Mesendoderm (in vitro differentiated cells): ENCODE measurements around the gene ARID1B. TPM values are rescaled to one million over a fixed set of nuclear protein-coding genes. Genes with fewer than 3 reads are reported as not detected.

Source experiments
- DNase-seq: peaks from one replicate; pipeline ENCODE4 v3.0.0; 2013
- H2AK5ac ChIP-seq: 2 replicates; pipeline ENCODE4 v1.6.1; 2013; ENCODE audit warnings: low read length, inconsistent platforms
- H2BK120ac ChIP-seq: 2 replicates; pipeline ENCODE4 v1.6.1; 2013; ENCODE audit warnings: low read depth, mild to moderate bottlenecking, low read length, moderate library complexity, mixed read lengths
- H2BK15ac ChIP-seq: replicated peaks from 2 replicates; pipeline ENCODE4 v1.6.1; 2013; ENCODE audit warnings: low read depth, mild to moderate bottlenecking, moderate library complexity
- H2BK5ac ChIP-seq: 2 replicates; pipeline ENCODE4 v1.6.1; 2013; ENCODE audit warnings: low read length, inconsistent platforms
- H3K18ac ChIP-seq: 2 replicates; pipeline ENCODE4 v1.6.1; 2013; ENCODE audit warnings: mild to moderate bottlenecking, low read length, mixed read lengths
- H3K23ac ChIP-seq: one replicate; pipeline ENCODE4 v1.6.1; 2013; ENCODE audit warnings: low read length
- H3K27ac ChIP-seq: 2 replicates; pipeline ENCODE4 v1.5.1; 2013; ENCODE audit warnings: low read depth, mild to moderate bottlenecking, inconsistent platforms, low read length, moderate library complexity
- H3K27me3 ChIP-seq: 2 replicates; pipeline ENCODE4 v1.6.1; 2013; ENCODE audit warnings: low read length, control low read depth, mild to moderate bottlenecking, inconsistent platforms; ENCODE audit not compliant: insufficient read depth, poor library complexity
- H3K36me3 ChIP-seq: 2 replicates; pipeline ENCODE4 v1.6.1; 2013; ENCODE audit warnings: low read length, inconsistent platforms; ENCODE audit not compliant: control insufficient read depth, insufficient read depth
- H3K4ac ChIP-seq: one replicate; pipeline ENCODE4 v1.6.1; 2013; ENCODE audit warnings: low read depth, mild to moderate bottlenecking, low read length, moderate library complexity
- H3K4me1 ChIP-seq: 2 replicates; pipeline ENCODE4 v1.6.1; 2013; ENCODE audit warnings: low read depth, low read length, inconsistent platforms; ENCODE audit not compliant: control insufficient read depth
- H3K4me2 ChIP-seq: 2 replicates; pipeline ENCODE4 v1.6.1; 2013; ENCODE audit warnings: low read length
- H3K4me3 ChIP-seq: 2 replicates; pipeline ENCODE4 v1.5.1; 2013; ENCODE audit warnings: mild to moderate bottlenecking, low read length
- H3K56ac ChIP-seq: one replicate; pipeline ENCODE4 v1.6.1; 2013; ENCODE audit warnings: low read length
- H3K79me1 ChIP-seq: 2 replicates; pipeline ENCODE4 v1.6.1; 2013; ENCODE audit warnings: low read length, inconsistent platforms
- H3K79me2 ChIP-seq: 2 replicates; pipeline ENCODE4 v1.6.1; 2013; ENCODE audit warnings: mild to moderate bottlenecking, low read length; ENCODE audit not compliant: control insufficient read depth, insufficient read depth
- H3K9ac ChIP-seq: 2 replicates; pipeline ENCODE4 v1.6.1; 2013; ENCODE audit warnings: low read length, inconsistent platforms
- H4K5ac ChIP-seq: one replicate; pipeline ENCODE4 v1.6.1; 2013; ENCODE audit warnings: low read length
- H4K8ac ChIP-seq: one replicate; pipeline ENCODE4 v1.6.1; 2013; ENCODE audit warnings: low read depth, mild to moderate bottlenecking, control low read depth, low read length, moderate library complexity
- WGBS: extraction: QIAGEN DNeasy Blood & Tissue Kit; methylation state at CpG from one replicate; pipeline ENCODE4 v1.1.7; 2013; ENCODE audit warnings: low lambda C conversion rate, missing lambda C conversion rate; ENCODE audit not compliant: insufficient coverage; ENCODE audit errors: extremely low coverage; 5-methylcytosine and 5-hydroxymethylcytosine counted together
- polyA plus RNA-seq, 2 experiments: library from polyadenylated mRNA; stranded (reverse); fragments of 200-250 nt; gene quantifications; one replicate each; pipeline ENCODE4 v1.2.3, GENCODE V29; 2013

Gene ARID1B
- polyA plus RNA-seq (2013, experiment 1 of 2), result 43.9 TPM
- polyA plus RNA-seq (2013, experiment 2 of 2), result 42.1 TPM

DNA sequence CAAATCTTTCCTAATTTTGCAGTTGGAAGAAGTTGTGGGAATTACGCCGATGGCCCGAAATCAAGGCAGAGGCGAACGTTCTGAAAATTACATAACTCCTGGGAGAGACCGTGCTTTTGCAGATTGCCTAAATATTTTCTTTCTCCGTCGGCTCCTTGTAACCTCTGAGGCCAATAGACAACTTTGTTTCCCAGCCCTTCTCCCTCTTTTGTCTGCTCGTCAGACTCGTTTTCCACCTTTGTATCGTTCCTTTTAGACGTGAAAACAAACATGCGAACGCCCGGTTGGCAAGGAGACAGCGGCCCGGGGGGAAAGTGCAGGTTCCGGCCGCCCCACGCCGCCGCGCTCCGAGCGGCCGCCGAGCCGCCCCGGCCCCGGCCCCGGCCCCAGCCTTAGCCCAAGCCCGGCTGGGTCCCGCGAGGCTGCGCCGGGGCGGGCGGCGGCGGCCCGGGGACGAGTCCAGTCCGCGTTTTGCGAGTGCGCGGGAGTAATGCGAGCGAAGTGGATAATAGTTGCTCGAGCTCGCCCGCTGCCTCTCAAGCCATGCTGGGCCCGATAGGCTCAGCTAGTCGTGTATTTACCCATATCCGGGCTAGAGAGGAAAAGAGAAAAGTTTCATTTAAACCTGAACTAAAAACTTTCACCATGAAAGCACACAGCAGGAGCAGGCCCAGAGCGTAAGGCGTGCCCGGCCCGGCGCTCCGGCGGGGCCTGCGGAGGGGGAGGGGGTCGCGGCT is at the start of gene ARID1B:
Gene ARID1B (plus strand): TSS at position 539 of the 737 bp plus-strand sequence. CDS start 303 bp downstream, outside the sequence.
- peaks cover 2% of the 10 kb centered on the region for H3K4me1 ChIP-seq
- H2BK15ac ChIP-seq, result no peak within 1 kb of the TSS
- DNase-seq, result peak; percentile 85
- no peaks in the 10 kb centered on the region for H3K36me3 ChIP-seq
- H4K8ac ChIP-seq, result no peak within 1 kb of the TSS
- peaks cover 25% of the 10 kb centered on the region for H3K79me2 ChIP-seq
- WGBS, result no CpG with 5 or more reads among the region's 65 CpGs
- peak within 1 kb of the TSS; percentile 49 for H3K4ac ChIP-seq
- H2AK5ac ChIP-seq, result peak within 1 kb of the TSS; percentile 35
- H3K4me2 ChIP-seq, result peak within 1 kb of the TSS; percentile 81
- H3K4me3 ChIP-seq, result peak within 1 kb of the TSS; percentile 78
- H4K5ac ChIP-seq, result no peak within 1 kb of the TSS
- peak within 1 kb of the TSS; percentile 57 for H3K18ac ChIP-seq
- no peaks in the 10 kb centered on the region for H3K27me3 ChIP-seq
- peak within 1 kb of the TSS; percentile 68 for H2BK120ac ChIP-seq
- H3K9ac ChIP-seq, result peak within 1 kb of the TSS; percentile 94
- H2BK5ac ChIP-seq, result peak within 1 kb of the TSS; percentile 97
- peaks cover 2% of the 10 kb centered on the region for H3K79me1 ChIP-seq
- H3K27ac ChIP-seq, result peak within 1 kb of the TSS; percentile 96
- peak within 1 kb of the TSS; percentile 70 for H3K23ac ChIP-seq
- H3K56ac ChIP-seq, result peak within 1 kb of the TSS; percentile 100

DNA sequence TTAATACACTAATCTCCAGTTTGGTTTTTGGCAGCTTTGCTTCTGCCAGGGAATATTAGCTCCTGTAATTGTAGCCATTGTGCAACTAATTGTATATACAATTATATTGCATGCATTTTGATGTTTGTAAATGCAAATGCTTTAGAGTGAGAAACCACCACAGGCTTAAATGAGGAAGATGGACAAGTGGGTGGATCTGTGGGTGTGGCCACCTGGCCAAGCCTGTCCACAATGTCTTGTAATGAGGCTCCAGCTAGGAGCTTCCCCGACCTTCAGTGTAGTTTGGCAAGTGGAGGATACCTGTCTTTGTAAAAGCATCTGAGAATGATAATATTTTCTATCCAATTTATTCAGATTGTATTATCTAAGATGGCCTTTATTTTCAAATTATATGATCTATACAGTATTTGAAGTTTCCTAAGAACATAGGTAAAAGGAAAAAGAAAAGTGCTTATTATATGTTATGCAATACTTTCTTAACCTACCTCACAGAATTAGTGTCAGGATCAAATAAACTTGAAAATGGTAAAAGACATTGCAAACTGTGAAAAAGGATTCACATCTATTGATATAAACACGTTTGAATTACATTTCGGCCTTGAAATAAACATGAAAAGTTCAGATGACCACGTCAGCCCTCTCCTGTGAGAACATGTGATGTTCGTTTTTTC is 49.3 kb upstream of the ARID1B start:
- H2BK120ac ChIP-seq, result no peak overlapping the region
- no CpG with 5 or more reads among the region's 5 CpGs for WGBS

DNA sequence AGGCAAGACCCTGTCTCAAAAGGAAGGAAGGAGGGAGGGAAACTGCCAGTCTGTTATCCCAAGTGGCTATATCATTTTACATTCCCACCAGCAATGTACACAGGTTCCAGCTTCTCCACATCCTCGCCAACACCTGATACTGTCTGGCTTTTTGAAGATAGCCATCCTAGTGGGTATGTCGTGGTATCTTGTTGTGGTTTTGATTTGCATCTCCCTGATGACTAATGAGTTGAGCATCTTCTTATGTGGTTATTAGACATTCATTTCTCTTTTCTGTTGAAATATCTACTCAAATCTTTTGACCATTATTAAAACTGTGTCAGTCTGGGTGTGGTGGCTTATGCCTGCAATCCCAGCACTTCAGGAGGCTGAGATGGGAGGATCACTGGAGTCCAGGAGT is 47.9 kb upstream of the ARID1B start:
- Histone ChIP-seq H2BK15ac (no peak overlapping the region), H3K56ac (no peak overlapping the region), H3K36me3 (no peaks in the 10 kb centered on the region), H4K5ac (no peak overlapping the region), H3K18ac (no peak overlapping the region), H4K8ac (no peak overlapping the region), H2AK5ac (no peak overlapping the region), H3K79me2 (no peaks in the 10 kb centered on the region), H3K4ac (no peak overlapping the region), H3K27ac (no peak overlapping the region), H3K9ac (no peak overlapping the region), H3K79me1 (no peaks in the 10 kb centered on the region), H3K4me3 (no peak overlapping the region), H3K27me3 (no peaks in the 10 kb centered on the region), H2BK5ac (no peak overlapping the region), H3K4me1 (no peaks in the 10 kb centered on the region), H3K4me2 (no peak overlapping the region), H3K23ac (no peak overlapping the region), H2BK120ac (no peak overlapping the region)
- no peak for DNase-seq
- WGBS, result no CpG with 5 or more reads among the region's 2 CpGs

More for the DNA sequence above, 49.3 kb upstream of the ARID1B start:
- Histone ChIP-seq H3K79me1 (no peaks in the 10 kb centered on the region), H2AK5ac (no peak overlapping the region), H3K56ac (no peak overlapping the region), H3K9ac (no peak overlapping the region), H3K27ac (no peak overlapping the region), H3K23ac (no peak overlapping the region), H4K5ac (no peak overlapping the region), H3K4ac (no peak overlapping the region), H3K27me3 (no peaks in the 10 kb centered on the region), H3K18ac (no peak overlapping the region), H3K4me2 (no peak overlapping the region), H3K4me1 (no peaks in the 10 kb centered on the region), H2BK5ac (no peak overlapping the region), H4K8ac (no peak overlapping the region), H3K4me3 (no peak overlapping the region), H3K79me2 (no peaks in the 10 kb centered on the region), H3K36me3 (no peaks in the 10 kb centered on the region), H2BK15ac (no peak overlapping the region)
- DNase-seq, result no peak

DNA sequence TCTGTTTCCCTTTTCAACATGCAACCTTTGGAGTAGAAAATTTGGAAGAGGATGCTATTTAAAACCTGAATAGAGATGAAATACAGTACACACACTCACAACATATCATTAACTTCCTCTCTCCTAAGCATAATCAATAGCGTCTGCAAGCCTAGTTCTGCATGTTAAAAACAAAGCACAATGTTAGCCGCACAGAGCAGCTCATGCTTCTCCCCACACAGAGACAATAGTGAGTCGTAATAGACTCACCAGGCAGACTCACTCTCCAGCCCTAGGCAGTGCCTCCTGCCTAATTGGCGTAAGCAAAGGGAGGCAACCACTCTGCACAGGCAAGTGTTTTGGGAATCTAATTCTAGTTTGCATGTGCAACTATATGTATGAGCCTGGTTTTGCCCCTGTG is 45.8 kb upstream of the ARID1B start:
- no peak overlapping the region for H3K18ac ChIP-seq
- WGBS, result no CpG with 5 or more reads among the region's 4 CpGs
- no peaks in the 10 kb centered on the region for H3K27me3 ChIP-seq
- no peak overlapping the region for H4K5ac ChIP-seq
- H3K27ac ChIP-seq, result no peak overlapping the region
- no peak overlapping the region for H2BK120ac ChIP-seq
- H3K4me2 ChIP-seq, result no peak overlapping the region
- DNase-seq, result no peak
- no peak overlapping the region for H4K8ac ChIP-seq
- H3K36me3 ChIP-seq, result no peaks in the 10 kb centered on the region
- no peak overlapping the region for H3K56ac ChIP-seq
- H3K4me3 ChIP-seq, result no peak overlapping the region
- H3K4ac ChIP-seq, result no peak overlapping the region
- no peaks in the 10 kb centered on the region for H3K4me1 ChIP-seq
- no peaks in the 10 kb centered on the region for H3K79me2 ChIP-seq
- H2BK5ac ChIP-seq, result no peak overlapping the region
- no peak overlapping the region for H2AK5ac ChIP-seq
- H3K9ac ChIP-seq, result no peak overlapping the region
- H2BK15ac ChIP-seq, result no peak overlapping the region
- no peaks in the 10 kb centered on the region for H3K79me1 ChIP-seq
- H3K23ac ChIP-seq, result no peak overlapping the region

DNA sequence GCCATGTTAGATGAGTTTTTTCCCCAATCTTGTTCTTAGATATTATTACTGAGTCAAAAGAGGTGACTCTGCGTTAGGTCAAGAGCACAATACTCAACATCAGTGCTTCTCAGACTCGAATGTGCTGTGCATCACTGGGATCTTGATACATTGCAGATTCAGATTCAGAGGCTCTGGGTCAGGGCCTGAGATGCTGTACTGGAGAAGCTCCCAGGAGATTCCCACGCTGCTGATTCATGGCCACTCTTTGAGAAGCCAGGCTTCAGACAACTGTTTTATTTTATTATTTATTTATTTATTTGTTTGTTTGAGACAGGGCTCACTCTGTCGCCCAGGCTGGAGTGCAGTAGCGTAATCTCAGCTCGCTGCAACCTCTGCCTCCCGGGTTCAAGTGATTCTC is 41.4 kb upstream of the ARID1B start:
- no peak overlapping the region for H3K9ac ChIP-seq
- no peak overlapping the region for H2BK120ac ChIP-seq
- no peak overlapping the region for H4K5ac ChIP-seq
- H4K8ac ChIP-seq, result no peak overlapping the region
- no peaks in the 10 kb centered on the region for H3K79me1 ChIP-seq
- no peak overlapping the region for H3K4me3 ChIP-seq
- H3K56ac ChIP-seq, result no peak overlapping the region
- H2BK15ac ChIP-seq, result no peak overlapping the region
- no peak overlapping the region for H3K4me2 ChIP-seq
- H3K27me3 ChIP-seq, result no peaks in the 10 kb centered on the region
- H3K4ac ChIP-seq, result no peak overlapping the region
- no peak overlapping the region for H3K23ac ChIP-seq
- H3K79me2 ChIP-seq, result no peaks in the 10 kb centered on the region
- no peak overlapping the region for H3K27ac ChIP-seq
- no peaks in the 10 kb centered on the region for H3K4me1 ChIP-seq
- no peak overlapping the region for H3K18ac ChIP-seq
- no peak overlapping the region for H2BK5ac ChIP-seq
- WGBS, result no CpG with 5 or more reads among the region's 7 CpGs
- no peak overlapping the region for H2AK5ac ChIP-seq
- DNase-seq, result no peak
- no peaks in the 10 kb centered on the region for H3K36me3 ChIP-seq
